ENCODE measurements around the gene RNF43.

GRCh38 chr17:58421711-58422110 is 4.4 kb upstream of the RNF43 start:
- TF ChIP-seq CTCF (IDR thresholded peaks at IDR 0.05; ENCODE audit: poor library complexity, severe bottlenecking) (no peak), EZH2 (IDR thresholded peaks at IDR 0.05; ENCODE audit: borderline replicate concordance, insufficient read depth, low read length, poor library complexity, severe bottlenecking) (no peak), EP300 (conservative IDR thresholded peaks at IDR 0.05; ENCODE audit: poor library complexity, severe bottlenecking) (no peak), TAF1 (IDR thresholded peaks at IDR 0.05; ENCODE audit: low read depth) (no peak), RAD21 (conservative IDR thresholded peaks at IDR 0.05) (no peak), POLR2AphosphoS5 (IDR thresholded peaks at IDR 0.05) (no peak), SMC3 (conservative IDR thresholded peaks at IDR 0.05; ENCODE audit: poor library complexity) (no peak)

All from neural cell (in vitro differentiated cells).